Fibroblast of skin of left quadriceps (primary cell): ENCODE data around the gene JADE1.

Source experiments
- DNase-seq, 2 experiments: peaks; one replicate each; pipeline ENCODE4 v3.0.0-alpha.2; 2013; ENCODE audit warnings: low read depth in 2 of 2

Gene JADE1

GRCh38 chr4:128876200-128876599 is 66.7 kb downstream of the JADE1 start:
- DNase-seq: no peak

GRCh38 chr4:128877934-128878333 is 68.4 kb downstream of the JADE1 start:
- DNase-seq: no peak

DNA sequence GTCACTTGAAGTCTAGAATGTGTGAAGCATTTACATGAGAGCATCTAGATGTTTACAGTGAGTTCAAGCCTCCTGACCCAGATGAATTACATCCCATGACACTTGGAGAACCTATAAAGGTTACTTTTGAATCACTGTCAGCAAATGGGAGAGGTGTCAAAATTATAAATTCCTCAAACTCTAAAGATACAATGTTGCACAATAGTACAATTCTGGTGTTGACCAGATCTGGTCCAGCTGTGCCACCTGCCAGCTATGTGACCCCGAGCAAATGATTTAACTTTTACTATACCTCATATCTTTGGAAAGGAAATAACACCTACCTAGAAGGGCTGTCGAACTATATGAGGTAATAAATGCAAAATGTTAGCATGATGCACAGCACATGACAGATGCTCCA is 69.8 kb downstream of the JADE1 start:
- DNase-seq: no peak

- no peak for DNase-seq
Observed at GRCh38 chr4:128879971-128880370, 70.5 kb downstream of the JADE1 start.

- no peak for DNase-seq
Observed at GRCh38 chr4:128880662-128881061, 71.2 kb downstream of the JADE1 start.

- no peak for DNase-seq
Observed at GRCh38 chr4:128904821-128905220, 95.3 kb downstream of the JADE1 start.

DNA sequence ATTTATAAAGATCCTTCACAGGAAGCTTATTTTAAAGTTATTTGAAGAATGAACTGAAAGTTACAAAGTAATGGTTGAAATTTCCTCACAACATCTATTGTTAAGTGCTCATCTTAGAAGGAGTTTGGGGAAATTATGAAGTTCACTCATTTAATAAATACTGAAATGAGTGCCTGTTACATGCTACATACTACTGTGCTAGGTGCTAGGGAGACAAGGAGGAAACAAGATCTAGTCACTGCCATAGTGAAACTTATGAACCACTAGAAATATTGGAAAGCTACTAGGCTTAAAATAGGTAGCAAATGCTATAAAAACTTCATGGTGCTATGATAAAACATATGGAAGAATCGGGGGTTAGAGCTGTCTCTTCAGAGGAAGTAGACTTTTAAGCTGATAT is 97.1 kb downstream of the JADE1 start:
- DNase-seq: no peak

DNA sequence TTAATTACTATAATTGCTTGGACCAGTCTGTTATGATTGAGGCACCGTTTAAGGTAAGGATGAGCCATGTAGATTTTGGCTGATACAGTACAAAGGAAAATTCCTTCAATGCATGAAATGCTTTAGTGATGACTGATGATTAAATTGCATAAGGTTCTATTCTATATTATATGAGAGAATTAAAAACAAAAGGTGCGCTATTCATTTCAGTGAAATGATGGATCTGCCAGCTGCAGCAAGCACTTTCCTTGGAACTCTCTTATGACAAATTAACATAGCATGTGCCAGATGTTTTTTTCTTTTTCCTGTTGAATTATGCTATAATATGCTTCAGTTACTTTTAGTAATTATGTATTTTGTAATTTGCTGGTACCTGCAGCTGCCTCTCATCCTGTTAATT is 98.5 kb downstream of the JADE1 start:
- DNase-seq: no peak

- no peak for DNase-seq
Observed at GRCh38 chr4:128908735-128909134, 99.2 kb downstream of the JADE1 start.

- no peak for DNase-seq
Observed at GRCh38 chr4:128913228-128913627, 103.7 kb downstream of the JADE1 start.

DNA sequence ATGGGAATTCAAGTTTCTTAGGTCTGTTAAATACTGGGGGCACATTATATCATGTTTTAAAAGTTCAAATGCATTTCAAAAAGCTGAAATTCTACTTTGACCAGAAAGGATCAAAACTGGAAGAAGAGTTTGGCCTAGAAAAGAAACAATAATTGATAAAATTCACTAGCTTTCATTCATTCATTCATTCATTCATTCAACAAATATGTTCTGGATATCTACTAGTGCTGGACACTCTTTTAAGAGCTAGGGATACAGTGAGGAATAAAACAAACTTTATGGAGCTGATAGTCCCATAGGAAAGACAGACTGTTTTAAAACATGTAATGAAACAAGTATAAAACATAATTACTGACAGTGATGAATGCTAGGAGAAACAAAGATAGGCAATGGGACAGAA is 106.0 kb downstream of the JADE1 start:
- DNase-seq: no peak

DNA sequence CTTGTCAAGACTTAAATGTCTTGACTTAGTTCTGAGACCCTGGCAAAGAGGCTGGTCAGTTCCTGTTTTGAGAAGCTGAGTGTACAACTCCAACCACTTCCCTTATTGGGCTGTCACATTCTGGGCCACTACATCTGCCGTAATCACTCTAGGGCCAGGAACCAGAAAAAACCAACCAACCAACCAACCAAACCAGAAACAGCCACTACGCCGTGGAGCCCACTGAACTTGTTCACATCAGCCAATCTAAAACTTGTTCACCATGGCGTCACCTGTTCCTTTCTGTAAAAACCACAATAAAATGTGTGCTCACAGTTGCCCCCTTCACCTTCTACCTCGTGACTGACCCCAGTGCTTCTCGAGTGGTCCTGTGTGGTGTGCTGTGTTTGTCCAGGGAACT is 107.3 kb downstream of the JADE1 start:
- DNase-seq: no peak

DNA sequence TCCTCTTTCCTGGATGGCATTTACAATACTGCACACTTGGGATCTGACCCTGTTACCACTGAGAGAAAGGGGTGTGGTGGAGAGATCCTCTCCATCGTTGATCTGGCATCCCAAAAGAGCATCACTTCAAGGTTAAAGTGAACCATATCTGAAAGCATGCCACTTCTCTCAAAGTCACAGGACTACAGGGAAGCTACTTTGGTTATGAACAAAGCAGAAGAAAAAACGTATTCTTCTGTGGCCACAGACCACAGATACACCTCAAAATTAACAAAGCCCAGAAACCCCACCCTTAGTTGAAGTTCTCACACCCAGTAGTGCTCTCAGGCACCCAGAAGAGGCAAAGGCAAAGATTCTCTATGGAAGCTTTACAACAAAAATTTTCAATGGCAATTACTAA is 108.3 kb downstream of the JADE1 start:
- no peak for DNase-seq

- DNase-seq: no peak
Observed at GRCh38 chr4:128921954-128922353, 112.5 kb downstream of the JADE1 start.
